ENCODE results near the gene MICALL1.

The MICALL1 gene

DNA sequence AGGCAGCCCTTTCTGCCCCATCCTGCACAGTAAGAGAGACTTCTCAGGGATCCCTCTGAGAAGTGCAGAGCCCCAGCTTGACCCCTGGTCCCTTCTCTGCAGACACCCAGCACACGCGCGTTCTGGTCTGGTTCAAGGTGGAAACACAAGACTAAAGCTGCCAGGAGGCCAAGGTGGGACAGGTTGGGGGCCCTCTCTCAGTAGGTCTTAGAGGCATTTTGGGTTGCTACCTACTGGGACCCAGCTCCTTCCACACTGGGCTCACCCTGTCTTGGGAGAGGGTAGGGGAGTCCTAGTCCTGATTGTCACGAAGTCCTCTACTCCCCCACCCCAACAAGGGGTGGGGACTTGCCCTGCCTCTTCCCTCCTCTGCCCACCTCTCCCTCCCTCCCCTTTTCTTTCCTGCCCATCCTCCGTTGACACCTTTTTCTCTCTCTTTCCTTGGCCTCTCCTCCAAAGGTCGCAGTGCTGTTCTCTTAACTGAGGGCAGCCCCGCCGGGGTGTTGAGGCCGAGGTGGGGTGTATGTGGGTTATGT, 79.0 kb downstream of the MICALL1 start:
- DNase-seq, result no peak

GRCh38 chr22:37985751-37986281, 79.7 kb downstream of the MICALL1 start:
- no peak for DNase-seq

- no peak for DNase-seq
These were observed 80.3 kb downstream of the MICALL1 start for GRCh38 chr22:37986371-37986770.

DNA sequence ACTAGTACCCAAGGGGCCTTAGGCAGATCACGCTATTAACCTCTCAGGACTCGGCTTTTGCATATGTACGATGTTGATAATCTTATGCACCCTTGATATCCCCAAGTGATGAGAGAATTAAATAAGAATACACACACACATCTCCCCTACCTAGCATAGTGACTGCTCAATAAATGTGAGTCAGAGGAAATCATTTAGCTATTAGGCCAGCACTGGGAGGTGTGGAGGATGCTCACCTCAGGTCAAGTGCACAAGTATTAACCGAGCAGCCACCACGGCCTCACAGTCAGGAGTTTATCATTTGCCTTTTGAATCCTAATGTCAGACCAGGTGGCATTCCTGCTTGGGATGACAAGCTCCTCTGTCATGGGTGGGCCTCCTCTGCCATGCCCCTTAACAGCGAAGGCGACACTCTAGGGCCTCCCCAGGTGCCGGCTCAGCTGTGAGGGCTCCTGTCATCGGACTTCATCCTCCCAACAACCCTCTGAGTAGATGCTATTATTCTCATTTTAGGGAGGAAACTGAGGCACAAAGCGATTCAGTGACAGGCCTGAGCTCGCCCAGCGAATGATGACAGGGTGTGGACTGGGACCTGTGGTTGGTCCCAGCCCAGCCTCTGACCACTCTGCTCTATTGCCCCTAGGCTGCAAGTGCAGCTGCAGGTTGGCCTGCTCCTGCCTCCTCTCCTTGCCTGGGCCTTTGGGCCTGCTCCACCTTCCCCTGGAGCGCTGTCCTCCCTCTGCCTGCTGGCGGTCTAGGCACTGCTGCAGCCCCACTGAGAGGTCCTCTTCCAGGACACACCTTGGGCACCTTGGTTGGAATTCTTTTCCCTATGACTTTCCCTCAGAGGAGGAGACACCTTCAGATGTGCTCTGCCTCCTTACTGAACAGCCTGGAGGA, 83.3 kb downstream of the MICALL1 start:
- DNase-seq, result no peak

DNA sequence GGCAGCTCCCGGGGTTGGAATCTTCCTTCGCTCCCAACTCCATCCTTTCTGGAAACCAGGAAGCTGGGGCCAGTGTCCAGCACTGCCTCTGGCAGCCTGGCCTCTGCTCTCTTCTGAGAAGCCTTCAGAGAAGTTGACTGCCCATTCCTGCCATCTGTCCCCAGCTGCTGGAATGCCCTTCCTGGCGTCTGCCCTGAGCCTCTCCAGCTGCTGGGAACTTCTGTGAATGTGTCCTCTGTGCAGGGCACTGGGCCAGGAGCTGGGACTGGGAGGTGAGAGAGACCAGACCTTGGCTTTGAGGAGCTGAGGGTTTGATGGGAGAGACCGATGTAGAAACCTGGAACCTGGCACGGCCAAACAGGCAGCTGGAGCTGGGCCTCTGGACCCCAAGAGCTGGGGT, 84.2 kb downstream of the MICALL1 start:
- DNase-seq, result no peak

DNA sequence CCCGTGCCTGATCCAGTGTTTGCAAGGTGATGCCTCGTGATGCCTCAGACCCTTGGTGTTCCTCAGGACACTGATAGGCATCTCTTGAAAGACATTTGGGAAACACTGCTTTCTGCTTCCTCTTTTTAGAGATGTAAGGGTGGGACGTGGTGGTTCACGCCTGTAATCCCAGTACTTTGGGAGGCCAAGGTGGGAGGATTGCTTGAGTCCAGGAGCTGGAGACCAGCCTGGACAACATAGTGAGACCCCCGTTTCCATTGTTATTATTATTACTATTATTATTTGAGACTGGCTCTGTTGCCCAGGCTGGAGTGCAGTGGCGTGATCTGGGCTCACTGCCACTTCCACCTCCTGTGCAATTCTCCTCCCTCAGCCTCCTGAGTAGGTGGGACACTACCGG, 84.8 kb downstream of the MICALL1 start:
- DNase-seq, result no peak

DNA sequence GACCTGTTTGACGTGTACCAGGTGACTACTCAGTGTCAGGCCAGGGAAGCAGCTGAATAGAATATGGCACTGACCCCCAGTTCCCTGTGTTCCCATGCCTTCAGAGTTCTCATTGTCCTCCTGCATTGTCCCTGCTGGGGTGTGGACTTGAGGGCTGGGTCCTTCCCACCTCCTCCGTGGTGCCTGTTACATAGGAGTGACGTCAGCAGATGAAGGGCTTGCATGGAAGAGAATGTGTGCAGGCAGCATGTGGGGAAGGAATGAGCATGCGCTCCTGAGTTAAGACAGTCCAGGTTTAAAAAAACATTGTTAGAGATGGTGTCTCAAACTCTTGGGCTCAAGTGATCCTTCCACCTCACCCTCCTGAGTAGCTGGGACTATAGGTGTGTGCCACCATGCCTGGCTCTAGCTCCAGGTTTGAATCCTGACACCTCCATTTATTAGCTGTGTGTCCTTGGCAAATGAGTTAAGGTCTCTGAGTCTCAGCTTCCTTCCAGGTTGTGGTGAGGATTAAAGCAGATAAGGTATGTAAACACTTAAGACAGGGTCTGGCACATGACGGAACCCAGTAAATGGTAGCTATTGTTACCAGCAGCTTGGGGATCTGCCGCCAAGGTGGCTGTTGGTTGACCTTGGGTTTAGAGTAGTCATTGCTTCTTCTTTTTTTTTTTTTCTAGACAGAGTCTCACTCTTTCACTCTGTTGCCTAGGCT, 85.8 kb downstream of the MICALL1 start:
- DNase-seq, result no peak

Data from CD4-positive, alpha-beta T cell treated with Interleukin-21 for 1 hour (primary cell).